Erythroblast (primary cell): Measurements from ENCODE around the gene PITPNC1.

Experiments used
- GATA1 ChIP-seq: IDR thresholded peaks from 2 replicates; pipeline ENCODE4 v1.6.1; 2011; ENCODE audit warnings: low read depth, mild to moderate bottlenecking, control low read depth, low read length, moderate library complexity
- POLR2A ChIP-seq: IDR thresholded peaks from 2 replicates; pipeline ENCODE4 v1.6.1; 2011; ENCODE audit warnings: mild to moderate bottlenecking, low read length

DNA sequence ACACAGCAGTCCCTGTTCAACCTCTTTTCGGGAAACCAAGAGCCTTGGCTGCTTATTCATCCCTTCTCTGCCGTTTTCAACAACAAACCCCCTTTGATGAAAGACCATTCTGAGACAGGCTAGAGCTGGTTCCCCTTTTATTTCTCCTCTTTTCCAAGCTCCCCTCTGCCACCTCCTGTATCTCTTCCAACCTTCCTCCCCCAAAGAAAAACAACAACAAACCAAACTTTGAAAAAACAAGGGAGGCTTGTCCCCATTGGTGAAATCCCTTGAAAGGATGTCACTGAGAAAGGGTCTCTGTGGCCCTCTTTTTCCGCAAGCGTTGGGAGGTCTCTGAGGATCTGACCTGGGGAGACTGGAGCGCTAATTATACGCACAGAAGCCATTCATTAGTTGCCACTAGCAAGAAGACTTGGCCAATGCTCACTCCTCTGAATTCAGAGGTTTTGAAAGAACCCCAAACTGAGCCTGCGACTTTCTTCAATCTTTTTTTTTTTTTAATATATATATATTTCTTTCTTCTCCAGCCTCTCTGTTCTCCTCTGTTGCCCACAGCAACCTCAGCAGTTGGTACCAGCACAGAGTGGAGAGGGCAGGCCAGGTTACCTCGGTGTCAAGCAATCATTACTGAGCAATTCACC lies 101.4 kb downstream of the PITPNC1 start:
- TF ChIP-seq POLR2A = no peak
- no peak for TF ChIP-seq GATA1
